ENCODE results near the gene CFAP70. TPM values are rescaled to one million over a fixed set of nuclear protein-coding genes. Genes with fewer than 3 reads are reported as not detected.

CFAP70 gene
- total RNA-seq, 2 donors from 2014 or later: 7.2 to 11.9 TPM

GRCh38 chr10:73233883-73234282 is 124.8 kb downstream of the CFAP70 start:
- intact Hi-C loops (cut with DNase I): no loop called here
- Histone ChIP-seq H3K9me3 (no peaks in the 10 kb centered on the region), H3K36me3 (peaks cover 0 to 3% of the 10 kb centered on the region in 2 donors), H3K4me3 (no peak overlapping the region), H3K27ac (no peak overlapping the region), H3K4me1 (replicated peaks) (no peaks in the 10 kb centered on the region), H3K27me3 (replicated peaks; ENCODE audit: insufficient read depth) (no peaks in the 10 kb centered on the region)
- DNase-seq (ENCODE audit: low spot score): no peak
- WGBS: 90% methylated on average over 2 of the region's 2 CpGs
- TF ChIP-seq POLR2A (IDR thresholded peaks at IDR 0.05) (no peak), POLR2AphosphoS5 (IDR thresholded peaks at IDR 0.05) (no peak)

- Histone ChIP-seq H3K9me3 (no peaks in the 10 kb centered on the region), H3K27ac (no peak overlapping the region), H3K4me1 (replicated peaks) (no peaks in the 10 kb centered on the region), H3K36me3 (peaks cover 0 to 3% of the 10 kb centered on the region in 2 donors), H3K4me3 (no peak overlapping the region), H3K27me3 (replicated peaks; ENCODE audit: insufficient read depth) (no peaks in the 10 kb centered on the region)
- no peak for DNase-seq (ENCODE audit: low spot score)
- 89% methylated on average over 8 of the region's 8 CpGs for WGBS
- intact Hi-C loops (cut with DNase I): no loop called here
- TF ChIP-seq POLR2AphosphoS5 (IDR thresholded peaks at IDR 0.05) (no peak), CTCF (IDR thresholded peaks at IDR 0.05) (no peak), POLR2A (IDR thresholded peaks at IDR 0.05) (no peak)
Measured at GRCh38 chr10:73232887-73233286, 125.8 kb downstream of the CFAP70 start.

GRCh38 chr10:73229567-73229966 is 129.1 kb downstream of the CFAP70 start:
- 89% methylated on average over 6 of the region's 6 CpGs for WGBS
- TF ChIP-seq POLR2A (IDR thresholded peaks at IDR 0.05) (no peak), CTCF (IDR thresholded peaks at IDR 0.05) (no peak), POLR2AphosphoS5 (IDR thresholded peaks at IDR 0.05) (no peak)
- no peaks in the 10 kb centered on the region for H3K4me1 ChIP-seq (replicated peaks)

GRCh38 chr10:73228247-73228646 is 130.4 kb downstream of the CFAP70 start:
- 96% methylated on average over 3 of the region's 3 CpGs for WGBS
- Histone ChIP-seq H3K27me3 (replicated peaks; ENCODE audit: insufficient read depth) (no peaks in the 10 kb centered on the region), H3K4me3 (no peak overlapping the region), H3K36me3 (no peaks in the 10 kb centered on the region), H3K9me3 (no peaks in the 10 kb centered on the region), H3K4me1 (replicated peaks) (no peaks in the 10 kb centered on the region), H3K27ac (no peak overlapping the region)
- DNase-seq (ENCODE audit: low spot score): no peak
- TF ChIP-seq CTCF (IDR thresholded peaks at IDR 0.05) (no peak), POLR2A (IDR thresholded peaks at IDR 0.05) (no peak), POLR2AphosphoS5 (IDR thresholded peaks at IDR 0.05) (no peak)
- intact Hi-C loops (cut with DNase I): no loop called here

More at GRCh38 chr10:73229567-73229966, 129.1 kb downstream of the CFAP70 start:
- DNase-seq (ENCODE audit: low spot score): no peak
- H3K27me3 ChIP-seq (replicated peaks; ENCODE audit: insufficient read depth): no peaks in the 10 kb centered on the region
- H3K27ac ChIP-seq: no peak overlapping the region
- intact Hi-C loops (cut with DNase I): no loop called here
- no peak overlapping the region for H3K4me3 ChIP-seq
- H3K9me3 ChIP-seq: no peaks in the 10 kb centered on the region
- H3K36me3 ChIP-seq: no peaks in the 10 kb centered on the region

- TF ChIP-seq POLR2AphosphoS5 (IDR thresholded peaks at IDR 0.05) (no peak), CTCF (IDR thresholded peaks at IDR 0.05) (no peak), POLR2A (IDR thresholded peaks at IDR 0.05) (no peak)
Measured at GRCh38 chr10:73226663-73227062, 132.0 kb downstream of the CFAP70 start.

More at GRCh38 chr10:73226663-73227062, 132.0 kb downstream of the CFAP70 start:
- no peaks in the 10 kb centered on the region for H3K4me1 ChIP-seq (replicated peaks)
- H3K27ac ChIP-seq: no peak overlapping the region
- no peaks in the 10 kb centered on the region for H3K9me3 ChIP-seq
- no peak overlapping the region for H3K4me3 ChIP-seq
- intact Hi-C loops (cut with DNase I): no loop called here
- H3K36me3 ChIP-seq: no peaks in the 10 kb centered on the region
- no peaks in the 10 kb centered on the region for H3K27me3 ChIP-seq (replicated peaks; ENCODE audit: insufficient read depth)
- DNase-seq (ENCODE audit: low spot score): no peak

Measured in prostate gland (tissue), 2 donors.